Small intestine (tissue), 7 donors: ENCODE results near the gene HDAC1. TPM values are rescaled to one million over a fixed set of nuclear protein-coding genes. Genes with fewer than 3 reads are reported as not detected.
A peak's percentile ranks its signal among the peaks of the same experiment; 100 is the strongest.

ENCODE experiments used
- DNase-seq, 2 donors: peaks; one replicate each; pipeline versions ENCODE4 v3.0.0 to v3.0.0-alpha.2; 2013
- FAIRE-seq: peaks from 2 replicates; lab custom pipeline; 2012; peaks lifted over from hg19 to GRCh38; lab: Jason Lieb, UNC
- H3K27ac ChIP-seq, 3 donors: one replicate each; pipeline ENCODE4 v1.5.1; 2013; ENCODE audit warnings: low read length in 2 of 3, mild to moderate bottlenecking in 2 of 3, control low read depth in 1 of 3, inconsistent platforms in 1 of 3, low read depth in 1 of 3, moderate library complexity in 1 of 3
- H3K27me3 ChIP-seq, 3 donors: one replicate each; pipeline ENCODE4 v1.6.1; 2013; ENCODE audit warnings: low read length in 3 of 3, inconsistent platforms in 1 of 3; ENCODE audit not compliant: control insufficient read depth in 3 of 3, insufficient read depth in 3 of 3
- H3K36me3 ChIP-seq, 3 donors: one replicate each; pipeline ENCODE4 v1.6.1; 2013; ENCODE audit warnings: low read length in 3 of 3, inconsistent platforms in 1 of 3, low read depth in 1 of 3, mild to moderate bottlenecking in 1 of 3, moderate library complexity in 1 of 3; ENCODE audit not compliant: control insufficient read depth in 3 of 3, insufficient read depth in 2 of 3
- H3K4me1 ChIP-seq, 3 donors: one replicate each; pipeline ENCODE4 v1.6.1; 2013; ENCODE audit warnings: low read length in 2 of 3, inconsistent platforms in 1 of 3, low read depth in 1 of 3, mild to moderate bottlenecking in 1 of 3, moderate library complexity in 1 of 3; ENCODE audit not compliant: control insufficient read depth in 3 of 3, insufficient read depth in 2 of 3
- H3K4me3 ChIP-seq, 3 donors: one replicate each; pipeline ENCODE4 v1.5.1; 2013; ENCODE audit warnings: low read length in 3 of 3, control low read depth in 1 of 3, inconsistent platforms in 1 of 3, low read depth in 1 of 3, mild to moderate bottlenecking in 1 of 3, moderate library complexity in 1 of 3
- H3K9me3 ChIP-seq, 2 donors: one replicate each; pipeline ENCODE4 v1.6.1; 2013; ENCODE audit warnings: low read depth in 1 of 2, low read length in 1 of 2; ENCODE audit not compliant: control insufficient read depth in 2 of 2, insufficient read depth in 1 of 2
- WGBS, 3 donors: extraction: QIAGEN DNeasy Blood & Tissue Kit; methylation state at CpG; one replicate each; pipeline ENCODE4 v1.1.7; 2013; 5-methylcytosine and 5-hydroxymethylcytosine counted together
- polyA plus RNA-seq, 4 donors: library from polyadenylated mRNA; stranded (reverse) in 3 of 4; unstranded in 1 of 4; fragments of 200-250 nt in 3 of 4; fragments of 120-200 nt in 1 of 4; gene quantifications; one replicate each; pipeline versions ENCODE4 v1.2.1 to v1.2.3, GENCODE V29; 2013
- donor health status: healthy with polysubstance abuse.
- donor health status: control.
- donor health status: control.
- donor health status: Bipolar disorder and iron deficiency.
- donor health status: healthy.

The HDAC1 gene
- polyA plus RNA-seq, 4 donors = 87.0 to 161 (median 112) TPM

DNA sequence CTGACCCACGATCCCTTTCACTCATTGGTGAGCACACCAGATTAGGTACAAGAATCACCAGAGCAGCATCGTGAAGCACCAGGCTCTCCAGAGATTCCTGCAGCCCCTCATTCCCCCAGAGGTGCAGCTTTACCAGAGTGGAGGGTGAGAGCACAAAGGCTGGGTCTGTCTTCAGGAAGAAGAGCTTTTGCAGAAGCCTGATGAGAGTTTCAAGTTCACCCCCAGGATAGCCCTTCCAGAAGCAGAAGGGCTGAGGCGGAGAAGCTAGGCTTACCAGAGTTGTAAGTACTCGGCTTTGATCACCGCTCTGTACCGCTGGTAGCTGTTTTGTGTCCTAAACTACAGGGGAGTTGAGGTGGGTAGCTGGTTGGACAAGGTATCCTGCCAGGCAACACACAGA lies 73.6 kb downstream of the HDAC1 start:
- Histone ChIP-seq H3K4me3 (no peak overlapping the region), H3K36me3 (peaks cover 6 to 68% (median 15%) of the 10 kb centered on the region in 3 donors), H3K4me1 (peaks cover 0 to 6% (median 3%) of the 10 kb centered on the region in 3 donors), H3K9me3 (no peaks in the 10 kb centered on the region), H3K27ac (no peak overlapping the region), H3K27me3 (no peaks in the 10 kb centered on the region)
- no peak for FAIRE-seq
- no peak for DNase-seq
- 85 to 90% (median 89%) methylated on average over 6 of the region's 6 CpGs for WGBS, 3 donors

DNA sequence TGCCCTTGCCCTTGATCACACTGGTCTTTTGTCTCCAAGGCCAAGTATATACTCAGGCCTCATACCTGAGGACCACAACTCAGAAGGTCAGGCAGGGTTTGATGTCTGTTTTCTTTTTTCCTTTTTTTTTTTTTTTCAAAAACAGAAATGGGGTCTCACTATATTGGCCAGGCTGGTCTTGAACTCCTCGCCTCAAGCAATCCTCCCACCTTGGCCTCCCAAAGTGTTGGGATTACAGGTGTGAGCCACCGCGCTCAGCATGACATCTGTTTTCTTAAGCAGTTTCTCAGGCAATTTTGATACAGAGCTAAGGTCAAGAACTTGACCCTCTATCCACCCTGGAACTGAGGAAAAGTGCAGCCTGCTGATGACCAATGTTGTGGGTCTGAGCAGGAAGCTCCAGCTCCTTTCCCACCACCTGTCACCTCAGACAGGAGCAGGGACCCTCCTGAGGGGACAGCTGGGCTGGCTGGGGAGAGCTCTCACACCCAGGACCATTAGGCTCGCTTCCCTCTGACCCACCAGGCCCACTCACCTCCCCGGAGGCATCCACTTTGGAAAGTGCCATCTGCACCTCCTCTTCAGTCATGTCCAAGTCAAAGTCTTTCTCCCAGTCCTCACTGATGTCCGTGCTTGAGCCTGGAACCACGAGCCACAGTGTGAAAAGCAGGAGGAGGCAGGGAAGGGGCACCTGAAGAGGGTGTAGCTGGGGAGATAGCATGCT lies 76.2 kb downstream of the HDAC1 start:
- no peak overlapping the region for H3K4me3 ChIP-seq
- FAIRE-seq (no peak), DNase-seq (no peak)
- no peaks in the 10 kb centered on the region for H3K27me3 ChIP-seq
- no peaks in the 10 kb centered on the region for H3K9me3 ChIP-seq
- peaks cover 10 to 82% (median 29%) of the 10 kb centered on the region in 3 donors for H3K36me3 ChIP-seq
- no peaks in the 10 kb centered on the region for H3K4me1 ChIP-seq
- 90 to 95% (median 91%) methylated on average over 7 of the region's 7 CpGs for WGBS, 3 donors
- H3K27ac ChIP-seq = no peak overlapping the region

DNA sequence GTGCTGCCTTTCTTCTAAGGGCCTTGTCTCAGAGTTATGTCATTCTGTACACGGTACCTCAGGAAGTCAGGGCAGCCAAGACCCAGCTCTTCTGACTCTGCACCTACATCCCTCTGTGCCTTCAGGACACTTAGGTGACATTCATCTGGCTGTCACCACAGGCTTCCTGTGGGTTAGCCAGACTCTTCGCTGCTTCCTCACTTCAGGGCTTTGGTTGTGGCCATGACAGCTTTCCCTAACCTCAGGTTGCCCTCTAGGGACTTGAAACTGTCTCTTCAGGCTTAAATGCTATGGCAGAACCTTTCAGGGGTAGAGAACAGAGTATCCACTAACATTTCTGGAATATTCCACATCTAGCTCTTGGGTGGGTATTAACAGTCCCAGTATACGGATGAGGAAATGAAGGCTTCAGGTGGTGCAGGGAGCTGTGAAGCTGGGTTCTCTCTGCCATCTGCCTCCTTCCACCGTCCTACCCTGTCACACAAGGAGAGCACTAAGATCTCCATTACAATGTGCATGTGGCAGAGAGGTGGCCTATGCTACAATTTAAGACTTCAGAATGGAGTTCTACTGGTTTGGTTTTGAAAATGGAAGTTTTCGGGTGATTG lies 80.4 kb downstream of the HDAC1 start:
- Histone ChIP-seq H3K27ac (no peak overlapping the region), H3K9me3 (no peaks in the 10 kb centered on the region), H3K4me1 (no peaks in the 10 kb centered on the region), H3K36me3 (peaks cover 26 to 80% (median 45%) of the 10 kb centered on the region in 3 donors), H3K27me3 (no peaks in the 10 kb centered on the region), H3K4me3 (no peak overlapping the region)
- 79 to 85% (median 85%) methylated on average over 5 of the region's 5 CpGs for WGBS, 3 donors
- DNase-seq (peak in 1 of 2 donors; percentile 39), FAIRE-seq (no peak)

DNA sequence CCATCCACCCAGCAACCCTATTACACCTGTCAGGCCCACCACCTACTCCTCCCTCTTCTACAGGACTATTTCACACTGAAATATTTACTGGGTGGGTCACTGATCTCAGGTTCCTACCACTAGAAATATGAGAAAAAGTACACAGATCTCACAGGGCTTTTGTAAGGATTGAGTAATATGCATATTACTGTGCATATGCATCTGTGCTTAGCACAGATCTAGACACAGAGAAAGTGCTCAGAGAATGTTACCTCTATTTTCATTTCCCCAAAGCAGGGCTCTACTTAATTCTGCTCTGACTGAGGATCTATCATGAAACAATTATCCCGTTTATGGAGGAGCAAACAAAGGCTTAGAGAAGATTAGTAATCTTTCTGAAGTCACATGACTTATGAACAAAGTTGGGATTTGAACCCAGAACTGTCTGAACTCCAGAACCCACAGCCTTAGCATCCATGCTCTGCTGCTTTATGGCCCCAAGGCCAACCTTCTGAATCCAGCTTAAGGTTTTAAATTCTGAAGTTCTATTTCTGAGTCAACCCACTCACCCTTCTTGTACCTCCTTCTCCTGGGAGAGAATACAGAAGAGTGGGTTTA lies 82.2 kb downstream of the HDAC1 start:
- Histone ChIP-seq H3K4me1 (no peaks in the 10 kb centered on the region), H3K4me3 (no peak overlapping the region), H3K27me3 (no peaks in the 10 kb centered on the region), H3K9me3 (no peaks in the 10 kb centered on the region), H3K36me3 (peaks cover 32 to 84% (median 52%) of the 10 kb centered on the region in 3 donors), H3K27ac (no peak overlapping the region)
- FAIRE-seq = no peak
- DNase-seq = no peak
- 14 to 51% (median 41%) methylated on average over 1 of the region's 1 CpG for WGBS, 3 donors

DNA sequence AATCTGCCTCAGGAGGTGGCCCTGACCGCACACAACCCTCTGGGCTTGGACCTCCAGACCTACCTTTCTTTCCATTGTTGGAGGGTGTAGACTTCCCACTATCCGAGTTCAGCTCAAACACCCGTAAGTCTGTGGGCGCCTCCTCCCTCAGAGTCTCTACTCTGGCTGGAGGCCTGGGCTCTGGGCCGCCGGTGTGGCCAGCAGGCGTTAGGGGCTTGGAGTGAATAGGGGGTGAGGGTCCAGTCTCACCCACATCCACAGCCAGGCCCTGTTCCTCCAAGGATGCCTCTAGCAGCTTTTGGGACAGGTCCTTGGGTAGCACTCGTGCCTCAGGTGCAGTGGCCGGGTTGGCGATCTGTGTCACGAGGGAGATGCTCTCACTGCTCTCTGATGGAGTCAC lies 84.3 kb downstream of the HDAC1 start:
- no peaks in the 10 kb centered on the region for H3K27me3 ChIP-seq
- H3K4me3 ChIP-seq = no peak overlapping the region
- no peak for FAIRE-seq
- no peaks in the 10 kb centered on the region for H3K9me3 ChIP-seq
- no peak overlapping the region for H3K27ac ChIP-seq
- DNase-seq = no peak
- peaks cover 32 to 90% (median 64%) of the 10 kb centered on the region in 3 donors for H3K36me3 ChIP-seq
- H3K4me1 ChIP-seq = no peaks in the 10 kb centered on the region
- 96 to 97% (median 96%) methylated on average over 11 of the region's 11 CpGs for WGBS, 3 donors

DNA sequence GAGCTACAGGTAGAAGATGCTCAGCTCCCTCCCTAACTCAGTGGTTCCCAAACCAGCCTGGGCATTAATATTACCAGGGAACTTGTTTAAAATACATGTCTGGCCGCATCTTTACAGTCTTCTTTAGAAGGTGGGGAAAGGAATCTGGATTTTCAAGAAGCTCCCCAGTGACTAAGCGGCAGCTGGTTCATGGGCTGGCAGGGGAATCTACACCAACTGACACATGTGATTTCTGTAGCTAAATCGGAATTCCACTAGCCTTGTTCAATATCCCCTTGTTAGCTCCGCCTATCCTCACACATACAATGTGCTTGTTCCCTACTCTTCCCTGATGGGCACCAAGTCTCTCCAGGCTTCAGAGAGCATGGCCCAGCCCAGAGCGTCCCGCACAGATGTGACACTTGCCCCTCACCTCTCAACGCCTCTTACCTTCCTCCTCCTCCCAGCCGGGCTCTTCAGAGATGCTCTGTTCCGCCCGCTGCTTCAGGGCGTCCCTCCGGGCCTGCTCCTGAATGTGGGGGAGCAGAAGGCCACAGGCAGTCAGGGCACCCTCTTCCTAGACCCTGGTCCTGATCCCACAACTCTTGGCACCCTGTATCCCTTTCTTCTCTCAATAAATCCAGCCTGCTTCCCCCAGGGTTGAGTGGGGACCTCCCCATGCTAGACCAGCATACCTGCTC lies 85.8 kb downstream of the HDAC1 start:
- FAIRE-seq = no peak
- WGBS, 3 donors = 90 to 93% (median 92%) methylated on average over 12 of the region's 12 CpGs

DNA sequence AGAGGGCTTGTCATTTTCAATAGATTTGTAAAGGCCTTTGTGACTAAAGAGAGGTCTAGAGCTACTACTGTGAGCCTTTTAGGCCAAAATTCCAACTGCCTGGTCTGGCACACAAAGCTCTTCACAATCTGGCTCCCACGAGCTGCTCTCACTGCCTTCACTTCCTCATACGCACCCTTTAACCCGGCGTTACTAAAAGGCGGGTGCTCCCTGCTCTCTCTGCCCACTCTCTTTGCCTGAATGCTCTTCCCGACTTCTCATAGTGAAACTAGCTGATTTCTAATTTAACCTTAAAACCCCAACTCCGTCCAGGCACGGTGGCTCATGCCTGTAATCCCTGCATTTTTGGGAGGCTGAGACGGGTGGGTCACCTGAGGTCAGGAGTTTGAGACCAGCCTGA lies 88.2 kb downstream of the HDAC1 start:
- Histone ChIP-seq H3K27ac (no peak overlapping the region), H3K4me1 (no peaks in the 10 kb centered on the region), H3K36me3 (peaks cover 24 to 81% (median 55%) of the 10 kb centered on the region in 3 donors), H3K4me3 (no peak overlapping the region), H3K27me3 (no peaks in the 10 kb centered on the region), H3K9me3 (no peaks in the 10 kb centered on the region)
- WGBS, 3 donors = 88 to 96% (median 88%) methylated on average over 9 of the region's 9 CpGs
- FAIRE-seq (no peak), DNase-seq (no peak)

More for the DNA sequence above, 85.8 kb downstream of the HDAC1 start:
- Histone ChIP-seq H3K9me3 (no peaks in the 10 kb centered on the region), H3K27me3 (no peaks in the 10 kb centered on the region), H3K27ac (no peak overlapping the region), H3K4me1 (no peaks in the 10 kb centered on the region), H3K36me3 (peaks cover 33 to 90% (median 59%) of the 10 kb centered on the region in 3 donors), H3K4me3 (no peak overlapping the region)
- no peak for DNase-seq
